Vagina (tissue), 2 donors: ENCODE data around the gene NAA38. TPM values are rescaled to one million over a fixed set of nuclear protein-coding genes. Genes with fewer than 3 reads are reported as not detected.
A peak's percentile ranks its signal among the peaks of the same experiment; 100 is the strongest.

ENCODE experiments used
- DNase-seq, 2 donors: peaks; one replicate each; pipeline ENCODE4 v3.0.0-alpha.2; 2017; ENCODE audit errors: extremely low spot score in 2 of 2
- H3K27ac ChIP-seq: fragments of 200-600 bp; sonication (generic); one replicate; pipeline ENCODE4 v1.5.1; 2019
- H3K27me3 ChIP-seq: fragments of 200-600 bp; sonication (generic); one replicate; pipeline ENCODE4 v1.5.1; 2019
- H3K36me3 ChIP-seq, 2 donors: fragments of 200-600 bp; sonication (generic); one replicate each; pipeline ENCODE4 v1.5.1; 2017 to 2019
- H3K4me1 ChIP-seq: fragments of 200-600 bp; sonication (generic); one replicate; pipeline ENCODE4 v1.5.1; 2019
- H3K4me3 ChIP-seq, 2 donors: fragments of 200-600 bp; sonication (generic); 1 replicate in 1 of 2; 2 replicates in 1 of 2; pipeline ENCODE4 v1.5.1; 2016 to 2019
- H3K9me3 ChIP-seq: fragments of 200-600 bp; sonication (generic); one replicate; pipeline ENCODE4 v1.5.1; 2019
- POLR2A ChIP-seq, 2 donors: fragments of 450-650 bp; IDR thresholded peaks; one replicate each; pipeline ENCODE4 v1.6.1; 2017; ENCODE audit warnings: antibody characterized with exemption in 2 of 2, mild to moderate bottlenecking in 2 of 2, moderate library complexity in 2 of 2
- POLR2AphosphoS5 ChIP-seq, 2 donors: sonication (generic); formaldehyde crosslinking; IDR thresholded peaks; one replicate each; pipeline ENCODE4 v1.9.0; 2017; ENCODE audit warnings: antibody characterized with exemption in 2 of 2, mild to moderate bottlenecking in 2 of 2, low read depth in 1 of 2; ENCODE audit not compliant: insufficient read depth in 1 of 2
- intact Hi-C: fragments of 100-400 bp; cut with DNase I; formaldehyde crosslinking; loops from one replicate; pipeline ENCODE4 v1.15.1; 2023
- total RNA-seq: library from RNA; depleted of rRNA; stranded (reverse); fragments of >200 nt; gene quantifications from one replicate; pipeline ENCODE4 v1.2.3, GENCODE V29; 2016
- TF ChIP-seq, protein P1 (sequence below), 3 experiments: fragments of 450-650 bp in 2 of 3; fragments of 200-600 bp in 1 of 3; sonication (generic) in 1 of 3; IDR thresholded peaks; one replicate each; pipeline ENCODE4 v1.5.1; 2017 to 2019; ENCODE audit warnings: antibody characterized with exemption in 3 of 3, mild to moderate bottlenecking in 2 of 3, moderate library complexity in 2 of 3

NAA38 gene
- total RNA-seq, 1 donor from 2014 or later = 83.5 TPM

DNA sequence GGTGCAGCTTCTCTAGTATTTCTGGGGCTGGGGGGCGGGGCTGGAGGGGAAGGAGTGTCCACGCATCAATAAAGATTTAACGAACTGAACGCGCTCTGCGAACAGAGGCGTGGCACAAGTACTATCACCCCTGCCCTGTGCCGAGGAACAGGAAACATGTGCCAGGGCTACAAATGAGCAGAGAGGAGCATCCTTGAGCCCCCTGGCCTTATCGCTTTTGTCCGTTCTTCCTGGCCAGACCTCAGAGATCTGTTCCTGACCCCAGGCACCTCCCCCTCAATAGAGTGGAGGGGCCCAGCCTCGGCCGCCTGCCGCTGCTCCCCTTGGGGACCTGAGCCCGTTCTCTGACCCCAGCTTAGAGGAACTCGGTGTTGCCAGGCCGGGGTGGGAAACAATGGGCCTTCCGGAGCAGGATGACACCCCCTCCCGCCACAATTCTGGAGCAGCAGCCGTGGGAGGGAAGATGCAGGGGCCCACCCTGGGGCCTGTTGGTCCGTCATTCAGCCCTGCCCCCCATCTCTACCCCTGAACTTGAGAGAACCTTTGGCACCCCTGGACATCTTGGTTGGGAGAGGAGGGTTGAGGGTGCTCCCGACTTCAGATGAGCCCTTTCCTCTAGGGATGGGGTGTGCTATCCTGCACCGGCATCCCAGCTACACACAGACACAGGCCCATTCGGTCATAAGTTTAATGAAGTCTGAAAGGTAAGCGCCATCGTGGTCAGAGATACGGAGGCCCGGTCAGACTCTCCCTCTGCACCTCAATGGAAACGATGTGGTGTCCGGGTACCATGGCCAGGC lies 1.1 kb downstream of the NAA38 start:
- Histone ChIP-seq H3K4me3 (peak overlapping the region; percentile 53 to 72), H3K4me1 (peaks cover 47% of the 10 kb centered on the region), H3K9me3 (no peaks in the 10 kb centered on the region), H3K36me3 (peaks cover 0 to 12% of the 10 kb centered on the region in 2 donors), H3K27ac (peak overlapping the region; percentile 85), H3K27me3 (no peaks in the 10 kb centered on the region)
- TF ChIP-seq POLR2AphosphoS5 (IDR thresholded peaks at IDR 0.05; ENCODE audit: insufficient read depth in 1 of 2, low read depth in 1 of 2) = peak; percentile 19 to 49
- TF ChIP-seq, protein P1, sequence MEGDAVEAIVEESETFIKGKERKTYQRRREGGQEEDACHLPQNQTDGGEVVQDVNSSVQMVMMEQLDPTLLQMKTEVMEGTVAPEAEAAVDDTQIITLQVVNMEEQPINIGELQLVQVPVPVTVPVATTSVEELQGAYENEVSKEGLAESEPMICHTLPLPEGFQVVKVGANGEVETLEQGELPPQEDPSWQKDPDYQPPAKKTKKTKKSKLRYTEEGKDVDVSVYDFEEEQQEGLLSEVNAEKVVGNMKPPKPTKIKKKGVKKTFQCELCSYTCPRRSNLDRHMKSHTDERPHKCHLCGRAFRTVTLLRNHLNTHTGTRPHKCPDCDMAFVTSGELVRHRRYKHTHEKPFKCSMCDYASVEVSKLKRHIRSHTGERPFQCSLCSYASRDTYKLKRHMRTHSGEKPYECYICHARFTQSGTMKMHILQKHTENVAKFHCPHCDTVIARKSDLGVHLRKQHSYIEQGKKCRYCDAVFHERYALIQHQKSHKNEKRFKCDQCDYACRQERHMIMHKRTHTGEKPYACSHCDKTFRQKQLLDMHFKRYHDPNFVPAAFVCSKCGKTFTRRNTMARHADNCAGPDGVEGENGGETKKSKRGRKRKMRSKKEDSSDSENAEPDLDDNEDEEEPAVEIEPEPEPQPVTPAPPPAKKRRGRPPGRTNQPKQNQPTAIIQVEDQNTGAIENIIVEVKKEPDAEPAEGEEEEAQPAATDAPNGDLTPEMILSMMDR (IDR thresholded peaks at IDR 0.05) = no peak
- no peak for TF ChIP-seq POLR2A (IDR thresholded peaks at IDR 0.05)
- peak in 1 of 2 donors; percentile 93 for DNase-seq
- intact Hi-C loops = loop anchor here (5.0 kb wide), 1 partner anchor 34 kb away; no protein-coding TSS in a partner anchor

DNA sequence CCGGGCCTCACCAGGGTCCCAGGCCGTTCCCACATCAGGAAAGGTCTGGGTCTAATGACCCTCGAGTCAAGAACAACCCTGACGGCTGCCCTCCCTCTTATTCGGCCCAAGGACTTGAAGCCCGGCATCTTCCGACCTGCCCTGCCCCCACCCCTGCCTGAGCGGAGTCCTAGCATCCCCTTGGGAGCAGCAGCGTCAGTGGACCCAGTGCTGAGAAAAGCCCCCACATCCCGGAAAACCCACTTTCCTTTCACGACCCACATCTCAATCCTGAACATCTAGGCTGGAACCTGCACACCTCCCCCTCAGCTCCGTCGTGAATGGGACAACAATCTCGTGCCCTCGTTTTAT lies 1.7 kb downstream of the NAA38 start:
- Histone ChIP-seq H3K9me3 (no peaks in the 10 kb centered on the region), H3K4me1 (peaks cover 47% of the 10 kb centered on the region), H3K27ac (peak overlapping the region; percentile 85), H3K4me3 (peak overlapping the region; percentile 53 to 72), H3K36me3 (peaks cover 0 to 12% of the 10 kb centered on the region in 2 donors), H3K27me3 (no peaks in the 10 kb centered on the region)
- intact Hi-C loops = loop anchor here (5.0 kb wide), 1 partner anchor 33 kb away; no protein-coding TSS in a partner anchor
- TF ChIP-seq POLR2A (IDR thresholded peaks at IDR 0.05) = no peak
- TF ChIP-seq, protein P1 (IDR thresholded peaks at IDR 0.05) = no peak
- TF ChIP-seq POLR2AphosphoS5 (IDR thresholded peaks at IDR 0.05; ENCODE audit: insufficient read depth in 1 of 2, low read depth in 1 of 2) = no peak
- peak; percentile 77 to 88 for DNase-seq

- H3K4me1 ChIP-seq = peaks cover 47% of the 10 kb centered on the region
- intact Hi-C loops = loop anchor here (5.0 kb wide), 2 partner anchors 32 to 33 kb away; partner anchors contain the start of gene CHD3
Observed at GRCh38 chr17:7854851-7855659, 2.3 kb downstream of the NAA38 start, which contains the start of gene TMEM88. Gene TMEM88 (plus strand): TSS chr17:7855066. CDS start chr17:7855075, 9 bp downstream.

GRCh38 chr17:7854078-7854777 lies 3.1 kb downstream of the NAA38 start:
- Histone ChIP-seq H3K36me3 (peaks cover 0 to 22% of the 10 kb centered on the region in 2 donors), H3K4me3 (peak overlapping the region; percentile 53 to 72), H3K27ac (peak overlapping the region; percentile 85), H3K9me3 (no peaks in the 10 kb centered on the region), H3K27me3 (no peaks in the 10 kb centered on the region), H3K4me1 (peaks cover 45% of the 10 kb centered on the region)
- TF ChIP-seq POLR2AphosphoS5 (IDR thresholded peaks at IDR 0.05; ENCODE audit: insufficient read depth in 1 of 2, low read depth in 1 of 2) = no peak
- TF ChIP-seq POLR2A (IDR thresholded peaks at IDR 0.05) = no peak
- TF ChIP-seq, protein P1 (IDR thresholded peaks at IDR 0.05) = no peak
- DNase-seq = peak; percentile 40 to 79
- intact Hi-C loops = loop anchor here (5.0 kb wide), 1 partner anchor 33 kb away; the partner anchor contains the start of gene CHD3

More at GRCh38 chr17:7854851-7855659, 2.3 kb downstream of the NAA38 start, which contains the start of gene TMEM88:
- Histone ChIP-seq H3K27ac (peak within 1 kb of the TSS; percentile 85), H3K4me3 (peak within 1 kb of the TSS; percentile 53 to 72), H3K36me3 (peaks cover 0 to 14% of the 10 kb centered on the region in 2 donors), H3K27me3 (no peaks in the 10 kb centered on the region), H3K9me3 (no peaks in the 10 kb centered on the region)
- DNase-seq = peak; percentile 87 to 92
- TF ChIP-seq, protein P1 (IDR thresholded peaks at IDR 0.05) = no peak
- TF ChIP-seq POLR2AphosphoS5 (IDR thresholded peaks at IDR 0.05; ENCODE audit: insufficient read depth in 1 of 2, low read depth in 1 of 2) (no peak), POLR2A (IDR thresholded peaks at IDR 0.05) (no peak)
